WTC11 (cell line): Measurements from ENCODE around the gene BEST4. TPM values are rescaled to one million over a fixed set of nuclear protein-coding genes. Genes with fewer than 3 reads are reported as not detected.
A peak's percentile ranks its signal among the peaks of the same experiment; 100 is the strongest.

Source experiments
- ATAC-seq: fragments of 200-7000 bp; cut with Tn5 transposase; 2 replicates; pipeline ENCODE4 v1.10.0; 2021; ENCODE audit warnings: mild to moderate bottlenecking, moderate library complexity
- CTCF ChIA-PET: fragments of 300-600 bp; sonication (Branson Sonifier 250); formaldehyde crosslinking; loops from one replicate; lab custom pipeline; 2021; ENCODE audit warnings: antibody characterized with exemption; lab: Charles Lee
- POLR2A ChIA-PET: fragments of 350-600 bp; sonication (Branson Sonifier 250); formaldehyde crosslinking; loops from one replicate; lab custom pipeline; 2021; ENCODE audit warnings: antibody characterized with exemption; lab: Charles Lee
- DNase-seq: peaks from one replicate; pipeline ENCODE4 v3.0.0; 2021; ENCODE audit warnings: low spot score
- H3K27ac Mint-ChIP-seq: 2 replicates; pipeline ENCODE4 v1.8.0; 2021; ENCODE audit warnings: mixed read lengths
- H3K27me3 Mint-ChIP-seq: 2 replicates; pipeline ENCODE4 v1.8.0; 2021; ENCODE audit warnings: low read depth, mild to moderate bottlenecking, moderate library complexity, mixed read lengths
- H3K36me3 Mint-ChIP-seq: 2 replicates; pipeline ENCODE4 v1.8.0; 2021; ENCODE audit warnings: mixed read lengths
- H3K4me1 Mint-ChIP-seq: 2 replicates; pipeline ENCODE4 v1.8.0; 2022; ENCODE audit warnings: mixed read lengths
- H3K4me3 Mint-ChIP-seq: 2 replicates; pipeline ENCODE4 v1.8.0; 2021; ENCODE audit warnings: mild to moderate bottlenecking, moderate library complexity, mixed read lengths
- H3K9me3 Mint-ChIP-seq: 2 replicates; pipeline ENCODE4 v1.8.0; 2021; ENCODE audit warnings: mixed read lengths
- CTCF ChIP-seq: fragments of 200-600 bp; IDR thresholded peaks from 2 replicates; pipeline ENCODE4 v1.8.0; 2022; ENCODE audit warnings: antibody characterized with exemption
- EMX1 ChIP-seq: fragments of 250-450 bp; sonication (Bioruptor Pico); IDR thresholded peaks from 2 replicates; pipeline ENCODE4 v1.8.0; 2021; ENCODE audit warnings: mild to moderate bottlenecking
- ERG ChIP-seq: fragments of 250-450 bp; sonication (Bioruptor Pico); IDR thresholded peaks from 2 replicates; pipeline ENCODE4 v1.8.0; 2021; ENCODE audit warnings: mild to moderate bottlenecking
- FOXJ3 ChIP-seq: sonication (generic); formaldehyde crosslinking; IDR thresholded peaks from 2 replicates; pipeline ENCODE4 v1.9.0; 2021; ENCODE audit warnings: missing genetic modification reagents, mild to moderate bottlenecking, borderline replicate concordance
- FOXP1 ChIP-seq: sonication (generic); formaldehyde crosslinking; IDR thresholded peaks from 2 replicates; pipeline ENCODE4 v1.8.0; 2022; ENCODE audit warnings: missing genetic modification reagents, mild to moderate bottlenecking, moderate library complexity, borderline replicate concordance
- GRHL2 ChIP-seq: fragments of 250-450 bp; sonication (Bioruptor Pico); IDR thresholded peaks from 2 replicates; pipeline ENCODE4 v1.8.0; 2022; ENCODE audit warnings: mild to moderate bottlenecking, moderate library complexity; ENCODE audit not compliant: insufficient replicate concordance, severe bottlenecking
- JAZF1 ChIP-seq: fragments of 250-450 bp; sonication (Bioruptor Pico); IDR thresholded peaks from 2 replicates; pipeline ENCODE4 v1.9.0; 2021; ENCODE audit warnings: moderate library complexity, mild to moderate bottlenecking, inconsistent platforms
- NFATC4 ChIP-seq: fragments of 250-450 bp; sonication (Bioruptor Pico); IDR thresholded peaks from 2 replicates; pipeline ENCODE4 v1.9.0; 2021; ENCODE audit warnings: mild to moderate bottlenecking
- NFE2L1 ChIP-seq: sonication (generic); formaldehyde crosslinking; IDR thresholded peaks from 2 replicates; pipeline ENCODE4 v1.8.1; 2023; ENCODE audit warnings: missing genetic modification reagents
- NR3C1 ChIP-seq: sonication (generic); formaldehyde crosslinking; conservative IDR thresholded peaks from 2 replicates; pipeline ENCODE4 v1.8.1; 2023; ENCODE audit warnings: low read depth, mild to moderate bottlenecking, missing genetic modification reagents
- RELA ChIP-seq: sonication (generic); formaldehyde crosslinking; IDR thresholded peaks from 2 replicates; pipeline ENCODE4 v1.8.1; 2022; ENCODE audit warnings: missing genetic modification reagents, mild to moderate bottlenecking, borderline replicate concordance
- SOX15 ChIP-seq: fragments of 250-450 bp; sonication (Bioruptor Pico); IDR thresholded peaks from 2 replicates; pipeline ENCODE4 v1.9.0; 2021; ENCODE audit warnings: mild to moderate bottlenecking
- SP1 ChIP-seq: sonication (generic); formaldehyde crosslinking; conservative IDR thresholded peaks from 2 replicates; pipeline ENCODE4 v1.8.1; 2022; ENCODE audit warnings: missing genetic modification reagents
- ZBTB21 ChIP-seq: sonication (generic); formaldehyde crosslinking; IDR thresholded peaks from 2 replicates; pipeline ENCODE4 v1.8.1; 2023; ENCODE audit warnings: mild to moderate bottlenecking, missing genetic modification reagents, borderline replicate concordance
- ZNF396 ChIP-seq: fragments of 250-450 bp; sonication (Bioruptor Pico); IDR thresholded peaks from 2 replicates; pipeline ENCODE4 v1.8.0; 2021; ENCODE audit warnings: mild to moderate bottlenecking, moderate library complexity, borderline replicate concordance
- ZNF416 ChIP-seq: fragments of 250-450 bp; sonication (Bioruptor Pico); IDR thresholded peaks from 2 replicates; pipeline ENCODE4 v1.9.0; 2021; ENCODE audit warnings: mild to moderate bottlenecking, inconsistent platforms
- ZNF425 ChIP-seq: fragments of 250-450 bp; sonication (Bioruptor Pico); conservative IDR thresholded peaks from 2 replicates; pipeline ENCODE4 v1.9.0; 2021; ENCODE audit warnings: mild to moderate bottlenecking
- ZNF532 ChIP-seq: fragments of 250-450 bp; sonication (Bioruptor Pico); IDR thresholded peaks from 2 replicates; pipeline ENCODE4 v1.9.0; 2021; ENCODE audit warnings: mild to moderate bottlenecking, borderline replicate concordance
- ZNF671 ChIP-seq: fragments of 250-450 bp; sonication (Bioruptor Pico); IDR thresholded peaks from 2 replicates; pipeline ENCODE4 v1.8.0; 2021; ENCODE audit warnings: mild to moderate bottlenecking
- total RNA-seq: library from RNA; stranded (reverse); gene quantifications from 3 replicates; pipeline ENCODE4 v1.2.3, GENCODE V29; 2021
- TF ChIP-seq, protein P1 (sequence below): fragments of 250-450 bp; sonication (Bioruptor Pico); IDR thresholded peaks from 2 replicates; pipeline ENCODE4 v1.9.0; 2021; ENCODE audit warnings: mild to moderate bottlenecking
- TF ChIP-seq, protein P2 (sequence below): sonication (generic); formaldehyde crosslinking; IDR thresholded peaks from 2 replicates; pipeline ENCODE4 v1.8.1; 2023; ENCODE audit warnings: mild to moderate bottlenecking, missing genetic modification reagents
- TF ChIP-seq, protein P3 (sequence below): fragments of 250-450 bp; sonication (Bioruptor Pico); IDR thresholded peaks from 2 replicates; pipeline ENCODE4 v1.9.0; 2021; ENCODE audit warnings: moderate library complexity, mild to moderate bottlenecking, inconsistent platforms, borderline replicate concordance

BEST4 gene
- total RNA-seq, 1 experiment from 2014 or later: 1.6 TPM

- H3K27ac Mint-ChIP-seq: peak overlapping the region; percentile 91
- H3K36me3 Mint-ChIP-seq: peaks cover 49% of the 10 kb centered on the region
- DNase-seq (no peak), ATAC-seq (peak; percentile 9)
- ChIA-PET POLR2A (interaction anchor here (0.9 to 1.2 kb wide), 5 partner anchors 20 to 59 kb away, joined by 4 to 10 read pairs (median 4); partner anchors contain the start of gene PLK3), CTCF (interaction anchor here (0.5 to 2.1 kb wide), 9 partner anchors 9 to 576 kb away, joined by 3 to 11 read pairs (median 4); partner anchors contain the start of genes PLK3 and RNU5D-1)
- peaks cover 8% of the 10 kb centered on the region for H3K27me3 Mint-ChIP-seq
- TF ChIP-seq ZNF532 (CRISPR knock-in tag) (0 out of 2 replicates have a peak, but pooled peaks have one; percentile 38), ZBTB21 (CRISPR knock-in tag) (no peak), SP1 (CRISPR knock-in tag) (peak; percentile 35; the same call in 1 of the 2 replicates), ZNF416 (CRISPR knock-in tag) (peak; percentile 77), ZNF671 (peak; percentile 73), FOXP1 (CRISPR knock-in tag) (no peak), FOXJ3 (CRISPR knock-in tag) (no peak), NR3C1 (CRISPR knock-in tag) (no peak), ERG (CRISPR knock-in tag) (peak; percentile 79; the same call in 1 of the 2 replicates), SOX15 (CRISPR knock-in tag) (no peak), NFATC4 (peak; percentile 23; the same call in 1 of the 2 replicates), ZNF425 (peak; percentile 57), ZNF396 (CRISPR knock-in tag) (no peak), JAZF1 (no peak), EMX1 (CRISPR knock-in tag) (0 out of 2 replicates have a peak, but pooled peaks have one; percentile 18), GRHL2 (no peak), CTCF (no peak), RELA (CRISPR knock-in tag) (no peak), NFE2L1 (no peak)
- TF ChIP-seq, protein P1, sequence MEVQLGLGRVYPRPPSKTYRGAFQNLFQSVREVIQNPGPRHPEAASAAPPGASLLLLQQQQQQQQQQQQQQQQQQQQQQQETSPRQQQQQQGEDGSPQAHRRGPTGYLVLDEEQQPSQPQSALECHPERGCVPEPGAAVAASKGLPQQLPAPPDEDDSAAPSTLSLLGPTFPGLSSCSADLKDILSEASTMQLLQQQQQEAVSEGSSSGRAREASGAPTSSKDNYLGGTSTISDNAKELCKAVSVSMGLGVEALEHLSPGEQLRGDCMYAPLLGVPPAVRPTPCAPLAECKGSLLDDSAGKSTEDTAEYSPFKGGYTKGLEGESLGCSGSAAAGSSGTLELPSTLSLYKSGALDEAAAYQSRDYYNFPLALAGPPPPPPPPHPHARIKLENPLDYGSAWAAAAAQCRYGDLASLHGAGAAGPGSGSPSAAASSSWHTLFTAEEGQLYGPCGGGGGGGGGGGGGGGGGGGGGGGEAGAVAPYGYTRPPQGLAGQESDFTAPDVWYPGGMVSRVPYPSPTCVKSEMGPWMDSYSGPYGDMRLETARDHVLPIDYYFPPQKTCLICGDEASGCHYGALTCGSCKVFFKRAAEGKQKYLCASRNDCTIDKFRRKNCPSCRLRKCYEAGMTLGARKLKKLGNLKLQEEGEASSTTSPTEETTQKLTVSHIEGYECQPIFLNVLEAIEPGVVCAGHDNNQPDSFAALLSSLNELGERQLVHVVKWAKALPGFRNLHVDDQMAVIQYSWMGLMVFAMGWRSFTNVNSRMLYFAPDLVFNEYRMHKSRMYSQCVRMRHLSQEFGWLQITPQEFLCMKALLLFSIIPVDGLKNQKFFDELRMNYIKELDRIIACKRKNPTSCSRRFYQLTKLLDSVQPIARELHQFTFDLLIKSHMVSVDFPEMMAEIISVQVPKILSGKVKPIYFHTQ (CRISPR knock-in tag): peak; percentile 68; the same call in 1 of the 2 replicates
- TF ChIP-seq, protein P2, sequence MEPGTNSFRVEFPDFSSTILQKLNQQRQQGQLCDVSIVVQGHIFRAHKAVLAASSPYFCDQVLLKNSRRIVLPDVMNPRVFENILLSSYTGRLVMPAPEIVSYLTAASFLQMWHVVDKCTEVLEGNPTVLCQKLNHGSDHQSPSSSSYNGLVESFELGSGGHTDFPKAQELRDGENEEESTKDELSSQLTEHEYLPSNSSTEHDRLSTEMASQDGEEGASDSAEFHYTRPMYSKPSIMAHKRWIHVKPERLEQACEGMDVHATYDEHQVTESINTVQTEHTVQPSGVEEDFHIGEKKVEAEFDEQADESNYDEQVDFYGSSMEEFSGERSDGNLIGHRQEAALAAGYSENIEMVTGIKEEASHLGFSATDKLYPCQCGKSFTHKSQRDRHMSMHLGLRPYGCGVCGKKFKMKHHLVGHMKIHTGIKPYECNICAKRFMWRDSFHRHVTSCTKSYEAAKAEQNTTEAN (CRISPR knock-in tag): no peak
- TF ChIP-seq, protein P3, sequence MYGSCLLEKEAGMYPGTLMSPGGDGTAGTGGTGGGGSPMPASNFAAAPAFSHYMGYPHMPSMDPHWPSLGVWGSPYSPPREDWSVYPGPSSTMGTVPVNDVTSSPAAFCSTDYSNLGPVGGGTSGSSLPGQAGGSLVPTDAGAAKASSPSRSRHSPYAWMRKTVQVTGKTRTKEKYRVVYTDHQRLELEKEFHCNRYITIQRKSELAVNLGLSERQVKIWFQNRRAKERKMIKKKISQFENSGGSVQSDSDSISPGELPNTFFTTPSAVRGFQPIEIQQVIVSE (CRISPR knock-in tag): no peak
- no peaks in the 10 kb centered on the region for H3K9me3 Mint-ChIP-seq
- no peak overlapping the region for H3K4me3 Mint-ChIP-seq
- H3K4me1 Mint-ChIP-seq: peaks cover 37% of the 10 kb centered on the region
Measured at GRCh38 chr1:44780583-44781121, 7.3 kb downstream of the BEST4 start.
